M059J (cell line): ENCODE measurements around the gene UBXN7. TPM values are rescaled to one million over a fixed set of nuclear protein-coding genes. Genes with fewer than 3 reads are reported as not detected.
"Not testable (repeated sequence)": the region's sequence is repeated elsewhere in the genome, so short reads cannot be mapped to it uniquely, and the experiment has no call there.

ENCODE experiments used
- DNase-seq: peaks from one replicate; pipeline ENCODE4 v3.0.0-alpha.2; 2012; ENCODE audit warnings: low read depth
- total RNA-seq: library from RNA; depleted of rRNA; stranded (reverse); fragments of >200 nt; shearing (Covaris generic); gene quantifications from 2 replicates; pipeline ENCODE4 v1.2.3, GENCODE V29; 2014

The UBXN7 gene
- total RNA-seq, 1 experiment from 2014 or later, result 17.4 TPM

DNA sequence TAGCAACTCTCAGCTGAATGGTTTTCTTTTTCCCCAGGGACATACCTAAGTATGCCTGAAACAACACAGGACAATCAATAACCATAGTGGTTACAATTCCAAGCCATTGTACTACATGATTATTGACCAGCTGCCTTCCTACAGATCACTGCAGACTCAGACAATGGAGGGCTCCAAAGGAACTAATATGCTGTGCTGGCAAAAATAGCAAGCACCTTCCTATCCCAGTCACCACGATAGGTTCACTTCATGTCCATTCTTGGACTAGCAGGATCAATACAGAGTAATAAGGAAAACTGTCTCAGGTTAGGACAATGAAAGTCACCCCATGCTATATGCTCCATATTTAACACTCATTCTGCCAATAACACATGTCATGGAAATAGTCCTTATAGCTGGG is 76.6 kb downstream of the UBXN7 start:
- no peak for DNase-seq

DNA sequence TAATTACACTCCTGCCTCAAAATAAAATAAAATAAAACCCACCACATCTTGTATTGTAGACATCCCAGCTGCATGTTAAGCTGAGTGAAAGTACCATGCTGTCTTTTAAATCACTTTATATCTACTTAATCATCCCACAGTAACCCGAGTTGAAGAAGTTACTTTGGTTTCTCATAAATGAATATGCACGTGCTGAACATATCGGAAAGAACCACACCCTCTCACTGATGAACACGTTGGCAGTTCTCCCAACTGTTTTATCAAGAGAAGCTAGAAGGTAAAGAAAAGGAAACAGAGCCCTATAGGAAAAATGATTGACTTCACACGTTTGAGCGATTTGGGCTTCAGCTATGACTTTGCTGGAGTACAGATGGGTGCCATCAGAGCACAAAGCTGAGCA is 78.1 kb downstream of the UBXN7 start:
- no peak for DNase-seq

- no peak for DNase-seq
These were observed 80.7 kb downstream of the UBXN7 start for GRCh38 chr3:196351541-196351940.

GRCh38 chr3:196350067-196350466 is 82.2 kb downstream of the UBXN7 start:
- DNase-seq, result no peak

- DNase-seq, result no peak
These were observed 83.5 kb downstream of the UBXN7 start for GRCh38 chr3:196348698-196349097.

- no peak for DNase-seq
These were observed 87.6 kb downstream of the UBXN7 start for GRCh38 chr3:196344663-196345062.

- not testable (repeated sequence) for DNase-seq
These were observed 88.3 kb downstream of the UBXN7 start for GRCh38 chr3:196343917-196344316.

GRCh38 chr3:196341137-196341536 is 91.1 kb downstream of the UBXN7 start:
- peak; percentile 72 for DNase-seq

DNA sequence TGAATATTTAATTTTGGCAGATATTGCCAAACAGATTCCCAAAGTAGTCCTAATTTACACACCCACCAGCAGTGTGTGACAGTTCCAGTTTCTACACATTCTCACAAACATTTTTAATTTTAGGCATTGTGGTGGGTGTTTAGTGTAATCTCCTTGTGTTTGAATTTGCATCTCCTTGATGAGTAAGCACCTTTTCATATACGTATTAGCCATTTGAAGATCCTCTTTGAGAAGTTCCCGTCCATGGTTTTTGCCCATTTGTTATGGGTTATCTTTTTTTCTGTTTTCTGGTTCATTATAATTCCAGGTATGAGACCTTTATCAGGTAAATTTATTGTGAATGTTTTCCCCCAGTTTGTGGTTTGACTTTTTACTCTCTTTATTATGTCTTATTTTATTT is 91.8 kb downstream of the UBXN7 start:
- no peak for DNase-seq

- DNase-seq, result peak; percentile 84
These were observed 92.6 kb downstream of the UBXN7 start for GRCh38 chr3:196339493-196340254.

DNA sequence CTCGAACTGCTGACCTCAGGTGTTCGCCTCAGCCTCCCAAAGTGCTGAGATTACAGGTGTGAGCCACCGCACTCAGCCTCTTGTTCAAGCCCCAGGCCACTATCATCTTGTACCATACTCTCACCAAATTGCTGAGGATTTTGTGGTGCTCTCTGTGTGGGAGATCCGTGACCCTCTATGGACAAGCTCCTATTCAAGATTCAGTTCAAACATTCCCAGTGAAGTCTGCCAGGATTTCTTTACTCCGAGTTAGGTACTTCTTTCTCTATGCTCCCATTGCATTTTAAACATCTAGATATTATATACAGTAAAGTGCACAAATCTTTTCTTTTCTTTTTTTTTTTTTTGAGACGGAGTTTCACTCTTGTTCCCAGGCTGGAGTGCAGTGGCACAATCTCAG is 93.2 kb downstream of the UBXN7 start:
- no peak for DNase-seq

- DNase-seq, result peak; percentile 48
These were observed 95.7 kb downstream of the UBXN7 start for GRCh38 chr3:196336319-196337145.

- no peak for DNase-seq
These were observed 96.7 kb downstream of the UBXN7 start for GRCh38 chr3:196335503-196335948.

GRCh38 chr3:196334982-196335381 is 97.2 kb downstream of the UBXN7 start:
- no peak for DNase-seq

GRCh38 chr3:196332168-196332567 is 100.1 kb downstream of the UBXN7 start:
- peak; percentile 43 for DNase-seq

GRCh38 chr3:196327405-196327804 is 104.8 kb downstream of the UBXN7 start:
- DNase-seq, result no peak

DNA sequence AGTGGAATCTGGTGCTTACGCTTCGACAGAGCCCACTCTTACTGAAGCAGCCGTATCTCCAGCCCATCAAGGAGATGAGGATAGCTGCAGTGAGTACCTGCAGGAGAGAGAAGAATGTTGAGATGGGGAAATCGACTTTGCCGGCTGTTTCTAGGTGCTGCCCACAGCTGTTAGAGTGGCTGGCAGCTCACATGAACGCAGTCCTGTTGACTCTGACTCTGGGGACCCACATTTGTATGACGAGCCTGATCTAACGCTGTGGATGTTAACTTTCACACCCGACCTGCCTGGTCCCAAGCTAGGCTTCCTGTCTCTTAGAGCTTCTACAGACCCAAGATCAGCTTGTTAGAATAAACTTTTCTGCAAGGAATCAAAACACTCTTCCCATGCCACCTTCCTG is 105.3 kb downstream of the UBXN7 start:
- DNase-seq, result no peak

DNA sequence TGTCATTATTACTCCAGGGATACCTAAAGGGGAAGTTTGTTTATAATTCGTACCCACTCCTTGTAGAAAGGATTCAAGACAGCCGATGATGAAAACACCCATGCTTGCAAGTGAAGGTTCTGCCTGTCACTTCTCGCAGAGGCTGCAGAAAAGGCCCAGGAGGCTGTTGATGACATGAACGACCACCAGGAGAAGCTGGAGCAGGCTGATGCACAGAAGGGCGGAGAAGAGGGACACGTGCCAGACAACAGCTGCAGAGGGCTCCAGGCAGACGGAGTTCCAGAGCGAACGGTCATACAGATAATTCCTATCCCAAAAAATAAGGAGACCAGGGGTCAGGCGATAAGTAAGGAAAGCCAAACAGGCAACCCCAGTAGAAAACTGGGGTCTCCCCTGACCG is 108.5 kb downstream of the UBXN7 start:
- DNase-seq, result no peak

DNA sequence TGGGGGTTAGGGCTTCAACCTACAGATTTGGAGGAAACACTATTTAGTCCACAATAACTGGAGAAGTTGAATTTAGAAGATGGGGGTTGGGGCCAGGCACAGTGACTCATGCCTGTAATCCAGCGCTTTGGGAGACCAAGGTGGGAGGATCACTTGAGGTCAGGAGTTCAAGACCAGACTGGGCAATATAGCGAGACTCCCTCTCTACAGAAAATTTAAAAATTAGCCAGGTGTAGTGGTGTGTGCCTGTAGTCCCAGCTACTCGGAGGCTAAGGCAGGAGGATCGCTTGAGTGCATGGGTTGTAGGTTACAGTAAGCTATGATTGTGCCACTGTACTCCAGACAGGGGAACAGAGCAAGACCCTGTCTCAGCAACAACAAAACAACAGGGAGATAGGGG is 109.2 kb downstream of the UBXN7 start:
- no peak for DNase-seq

GRCh38 chr3:196321162-196321561 is 111.1 kb downstream of the UBXN7 start:
- no peak for DNase-seq

DNA sequence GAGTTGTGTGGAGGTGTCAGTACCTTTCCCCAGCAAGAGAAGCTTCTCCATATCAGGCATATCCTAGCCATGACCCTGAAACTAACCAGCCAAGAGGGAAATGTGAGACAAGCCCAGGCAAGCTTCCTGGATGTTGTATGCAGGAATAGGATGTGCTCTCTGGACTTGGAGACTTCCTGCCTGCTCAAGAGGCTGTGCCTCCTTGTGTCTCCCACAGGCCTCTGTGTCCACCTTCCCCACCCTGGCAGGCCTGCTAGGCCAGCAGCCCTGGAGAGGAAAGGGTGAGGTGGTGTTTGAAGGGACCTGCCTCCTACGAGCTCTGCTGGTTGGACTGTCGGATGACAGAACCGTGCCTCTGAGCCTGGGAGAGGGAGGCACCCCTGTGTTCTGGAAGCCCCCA is 112.1 kb downstream of the UBXN7 start:
- no peak for DNase-seq

DNA sequence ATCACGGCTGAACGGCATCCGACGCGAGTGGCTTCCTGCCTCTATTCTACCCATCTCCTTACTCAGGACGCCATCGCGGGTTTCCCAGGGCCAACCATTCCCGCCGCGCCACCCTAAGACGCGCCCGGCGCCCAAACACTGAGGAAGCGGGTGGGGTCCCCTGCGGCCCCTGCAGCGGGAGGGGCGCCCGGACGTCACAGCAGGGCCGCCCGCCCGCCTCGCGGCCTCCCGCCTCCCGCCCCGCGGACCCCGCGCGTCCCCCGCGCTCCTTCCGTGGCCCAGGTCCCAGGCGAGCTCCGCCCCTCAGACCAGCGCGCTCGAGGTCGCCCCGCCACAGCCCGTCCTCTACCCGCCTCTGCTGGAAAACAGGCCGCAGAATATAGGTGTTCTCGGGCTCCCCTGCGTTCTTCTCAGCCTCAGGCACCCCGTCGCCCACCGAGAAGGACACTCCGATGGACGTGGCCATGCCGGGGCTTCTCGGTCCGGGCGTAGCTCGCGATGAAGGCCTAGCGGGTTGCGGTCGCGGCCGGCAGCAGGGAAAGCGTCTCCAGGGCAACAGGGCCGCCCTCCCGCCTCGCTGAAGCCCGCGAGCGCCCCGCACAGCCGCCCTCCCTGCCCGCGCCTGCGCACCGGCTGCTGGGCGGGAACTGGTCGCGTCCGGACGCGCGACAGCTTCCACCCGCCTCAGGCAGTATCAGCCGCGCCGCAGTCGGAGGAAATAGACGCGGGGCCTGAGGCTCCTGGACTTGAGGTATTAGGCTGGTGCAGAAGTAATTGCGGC is 114.3 kb downstream of the UBXN7 start, which contains the start of gene DYNLT2B:
Gene DYNLT2B (minus strand): TSS at position 554 of the 781 bp plus-strand sequence. CDS start 88 bp downstream, at position 466.
- peak; percentile 92 for DNase-seq
